T-helper 22 cell (primary cell): ENCODE measurements around the gene ADGRG3.
"Not testable (repeated sequence)": the region's sequence is repeated elsewhere in the genome, so short reads cannot be mapped to it uniquely, and the experiment has no call there.

Experiments
- DNase-seq: peaks from one replicate; pipeline ENCODE4 v3.0.0-alpha.2; 2020; ENCODE audit warnings: low read depth

The ADGRG3 gene

DNA sequence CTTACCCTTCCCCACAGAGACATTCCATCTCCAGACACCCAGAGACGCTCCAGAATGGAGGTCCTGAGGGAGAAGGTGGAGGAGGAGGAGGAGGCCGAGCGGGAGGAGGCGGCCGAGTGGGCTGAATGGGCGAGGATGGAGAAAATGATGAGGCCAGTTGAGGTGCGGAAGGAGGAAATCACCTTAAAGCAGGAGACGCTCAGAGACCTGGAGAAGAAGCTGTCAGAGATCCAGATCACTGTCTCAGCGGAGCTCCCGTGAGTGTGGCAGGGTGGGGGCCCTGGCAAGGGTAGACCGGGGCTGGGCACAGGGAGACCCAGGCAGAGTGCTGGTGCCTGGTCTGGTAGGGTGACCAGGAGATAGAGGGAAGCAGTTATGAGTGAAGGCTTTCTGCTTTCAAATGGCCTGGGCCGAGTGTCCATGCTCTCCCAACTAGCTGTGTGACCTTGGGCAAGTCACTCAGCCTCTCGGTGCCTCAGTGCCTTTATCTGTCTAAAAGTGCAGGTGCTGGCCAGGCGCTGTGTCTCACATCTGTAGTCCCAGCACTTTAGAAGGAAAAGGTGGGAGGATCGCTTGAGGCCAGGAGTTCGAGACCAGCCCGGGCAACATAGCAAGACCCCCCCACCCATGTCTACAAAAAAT, 29.9 kb downstream of the ADGRG3 start:
- DNase-seq, result no peak

DNA sequence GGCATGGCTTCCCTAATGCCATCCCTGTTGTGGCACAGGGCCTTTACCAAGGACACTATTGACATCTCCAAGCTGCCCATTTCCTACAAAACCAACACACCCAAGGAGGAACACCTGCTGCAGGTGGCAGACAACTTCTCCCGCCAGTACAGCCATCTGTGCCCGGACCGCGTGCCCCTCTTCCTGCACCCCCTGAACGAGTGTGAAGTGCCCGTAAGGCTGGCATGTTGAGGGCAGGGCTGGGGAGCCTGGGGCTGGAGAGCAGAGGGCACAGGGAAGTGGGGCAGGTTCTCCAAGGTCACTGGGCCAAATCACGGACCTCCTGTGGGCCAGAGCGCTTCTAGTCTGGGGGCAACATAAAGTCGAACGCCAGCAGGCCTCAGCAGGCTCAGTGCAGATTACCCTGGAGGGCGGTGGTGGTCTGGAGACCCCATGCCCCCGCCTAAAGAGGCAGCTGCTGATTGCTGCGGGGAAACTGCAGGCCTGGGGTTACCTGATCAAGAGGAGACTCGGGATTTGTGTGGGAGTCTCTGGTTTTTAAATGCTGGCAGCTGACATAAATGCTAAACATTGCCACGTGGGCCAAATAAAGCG, 30.8 kb downstream of the ADGRG3 start:
- no peak for DNase-seq

- no peak for DNase-seq
Measured at GRCh38 chr16:57699481-57699880, 31.4 kb downstream of the ADGRG3 start.

DNA sequence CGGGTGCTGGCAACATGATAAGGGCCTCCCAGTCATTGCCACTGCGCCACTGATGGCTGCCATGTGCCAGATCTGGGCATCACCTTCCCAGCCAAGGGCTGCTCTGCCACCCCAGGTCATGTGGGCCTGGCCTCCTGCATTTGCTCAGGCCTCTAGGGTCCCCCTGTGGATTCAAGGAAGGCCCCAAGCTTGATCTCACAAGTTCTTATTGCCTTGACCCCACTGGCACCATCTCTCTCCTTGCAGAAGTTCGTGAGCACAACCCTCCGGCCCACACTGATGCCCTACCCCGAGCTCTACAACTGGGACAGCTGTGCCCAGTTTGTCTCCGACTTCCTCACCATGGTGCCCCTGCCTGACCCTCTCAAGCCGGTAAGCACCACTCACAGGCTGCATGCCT, 31.8 kb downstream of the ADGRG3 start:
- no peak for DNase-seq

DNA sequence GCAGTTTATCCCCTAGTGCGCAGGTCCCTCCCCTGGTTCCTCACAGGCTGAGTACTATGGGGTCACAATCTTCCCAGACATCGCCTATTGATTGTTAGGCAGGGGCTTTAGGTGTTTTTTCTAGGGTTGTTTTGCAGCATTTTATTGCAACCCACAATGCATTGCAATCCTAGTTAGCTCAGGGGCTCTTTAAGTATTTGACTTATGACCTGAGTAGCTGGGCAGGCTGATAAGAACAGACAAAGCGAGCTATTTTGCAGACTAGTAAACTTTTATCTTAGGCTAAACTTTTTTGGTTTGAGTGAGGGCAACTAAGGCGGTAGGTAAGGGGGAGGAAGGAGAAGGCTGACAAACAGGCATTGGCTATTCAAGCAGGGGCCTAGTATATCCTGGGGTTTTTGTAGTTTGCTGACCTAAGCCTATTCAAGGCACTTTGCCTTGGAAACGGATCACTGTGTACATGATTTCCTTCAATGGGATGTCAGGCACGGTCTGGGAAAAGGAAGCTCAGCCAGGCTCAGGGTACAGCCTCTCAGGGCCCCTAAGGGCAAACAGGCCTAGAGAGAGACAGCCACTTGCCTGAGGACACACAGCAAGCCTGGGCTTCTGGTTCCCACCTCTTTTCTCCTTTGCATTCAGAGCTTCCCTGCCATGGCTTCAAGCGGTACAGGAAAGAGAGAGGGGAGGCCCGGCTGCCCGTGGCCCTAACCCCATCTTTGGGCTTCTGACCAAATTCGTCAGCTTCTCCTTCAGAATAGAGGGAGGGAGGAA, 32.9 kb downstream of the ADGRG3 start:
- DNase-seq, result no peak

GRCh38 chr16:57701759-57702371, 33.8 kb downstream of the ADGRG3 start:
- no peak for DNase-seq

DNA sequence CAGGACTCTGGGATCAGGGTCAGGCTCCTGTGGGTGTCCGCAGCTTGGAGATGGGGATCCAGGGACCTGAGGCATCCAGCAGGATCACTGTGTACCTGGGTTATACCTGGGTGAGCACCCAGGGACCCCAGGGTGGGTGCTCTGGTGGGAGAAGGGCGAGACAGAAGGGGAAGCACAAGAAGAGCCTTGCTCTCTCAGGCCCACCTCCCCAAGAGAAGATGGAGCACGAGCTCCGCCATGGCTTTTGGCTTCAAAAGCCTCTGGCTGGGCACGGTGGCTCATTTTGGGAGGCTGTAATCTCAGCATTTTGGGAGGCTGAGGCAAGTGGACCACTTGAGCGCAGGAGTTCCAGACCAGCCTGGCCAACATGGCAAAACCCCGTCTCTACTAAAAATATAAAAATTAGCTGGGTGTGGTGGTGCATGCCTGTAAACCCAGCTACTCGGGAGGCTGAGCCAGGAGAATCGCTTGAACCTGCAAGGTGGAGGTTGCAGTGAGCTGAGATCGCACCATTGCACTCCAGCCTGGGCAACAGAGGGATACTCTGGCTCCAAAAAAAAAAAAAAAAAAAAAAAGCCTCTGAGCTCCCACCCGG, 35.4 kb downstream of the ADGRG3 start:
- DNase-seq, result no peak

DNA sequence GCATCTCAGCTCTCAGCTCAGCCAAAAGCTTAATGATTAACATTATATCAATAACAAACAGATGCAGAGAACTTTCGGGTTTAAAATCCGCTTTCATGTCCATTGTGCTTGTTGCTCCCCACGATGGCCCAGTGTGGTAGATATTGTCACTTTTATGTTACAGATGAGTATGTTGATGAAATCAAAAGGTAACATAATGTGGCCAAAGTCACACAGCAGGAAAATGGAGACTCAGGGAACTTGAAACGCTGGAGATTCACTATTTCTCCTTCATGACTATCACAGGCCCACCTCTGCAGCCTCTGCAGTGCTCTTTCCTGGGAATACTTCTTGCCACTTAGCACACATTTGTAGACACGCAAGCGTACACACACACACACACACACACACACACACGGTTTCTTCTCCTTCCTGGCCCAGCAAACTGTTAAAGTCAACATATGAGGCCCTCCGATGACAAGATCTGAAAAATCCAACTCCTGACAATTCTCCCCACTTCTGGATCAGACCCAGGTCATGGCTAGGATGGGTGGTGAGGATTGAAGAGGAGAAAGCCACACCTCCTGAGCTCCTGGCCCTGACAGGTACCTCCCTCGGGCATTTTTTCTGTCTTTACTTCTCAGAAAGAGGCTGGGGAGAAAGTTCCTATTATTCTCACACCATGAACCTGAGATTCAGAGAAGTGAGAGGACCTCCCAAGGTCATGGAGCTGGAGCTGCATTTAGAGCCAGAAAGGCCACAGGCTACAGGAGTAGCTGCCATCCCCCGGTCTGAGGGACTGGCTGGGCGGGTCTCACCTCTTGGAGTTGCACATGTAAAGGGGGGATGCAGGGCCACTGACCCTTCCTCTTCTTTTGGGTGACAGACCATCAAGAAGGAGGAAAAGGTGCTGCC, 36.2 kb downstream of the ADGRG3 start:
- DNase-seq, result no peak

GRCh38 chr16:57704905-57705852, 37.1 kb downstream of the ADGRG3 start:
- DNase-seq, result no peak

- DNase-seq, result no peak
Measured at GRCh38 chr16:57706717-57707116, 38.6 kb downstream of the ADGRG3 start.

DNA sequence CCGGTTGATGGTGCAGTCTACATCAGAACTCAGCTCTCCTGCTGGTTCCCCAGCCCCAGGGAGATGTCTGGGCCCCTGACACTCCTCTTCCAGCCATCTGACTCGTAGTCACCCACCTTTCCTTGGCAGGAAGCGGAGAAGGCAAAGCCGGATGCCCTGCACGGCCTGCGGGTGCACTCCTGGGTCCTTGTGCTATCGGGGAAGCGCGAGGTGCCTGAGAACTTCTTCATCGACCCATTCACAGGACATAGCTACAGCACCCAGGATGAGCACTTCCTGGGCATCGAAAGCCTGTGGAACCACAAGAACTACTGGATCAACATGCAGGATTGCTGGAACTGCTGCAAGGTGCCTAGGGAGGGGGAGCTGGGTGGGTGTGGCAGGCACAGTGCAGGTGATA, 39.2 kb downstream of the ADGRG3 start:
- no peak for DNase-seq

- no peak for DNase-seq
Measured at GRCh38 chr16:57708168-57708567, 40.1 kb downstream of the ADGRG3 start.

- no peak for DNase-seq
Measured at GRCh38 chr16:57709663-57710062, 41.6 kb downstream of the ADGRG3 start.

GRCh38 chr16:57711346-57711745, 43.2 kb downstream of the ADGRG3 start:
- no peak for DNase-seq

- no peak for DNase-seq
Measured at GRCh38 chr16:57711993-57712392, 43.9 kb downstream of the ADGRG3 start.

DNA sequence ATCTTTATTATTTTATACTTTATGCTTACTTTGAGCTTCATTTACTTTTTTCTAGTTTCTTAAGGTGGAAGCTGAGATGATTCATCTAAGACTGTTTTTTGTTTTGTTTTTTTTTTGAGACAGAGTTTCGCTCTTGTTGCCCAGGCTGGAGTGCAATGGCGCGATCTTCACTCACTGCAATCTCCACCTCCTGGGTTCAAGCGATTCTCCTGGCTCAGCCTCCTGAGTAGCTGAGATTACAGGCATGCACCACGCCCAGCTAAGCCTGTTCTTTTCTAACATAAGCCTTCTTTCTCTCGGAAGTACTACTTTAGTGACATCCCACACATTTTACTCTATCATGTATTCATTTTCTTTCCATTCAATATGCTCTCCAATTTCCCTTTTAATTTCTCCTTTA, 44.5 kb downstream of the ADGRG3 start:
- DNase-seq, result not testable (repeated sequence)

- no peak for DNase-seq
Measured at GRCh38 chr16:57713596-57713995, 45.5 kb downstream of the ADGRG3 start.

- no peak for DNase-seq
Measured at GRCh38 chr16:57714047-57714446, 45.9 kb downstream of the ADGRG3 start.

DNA sequence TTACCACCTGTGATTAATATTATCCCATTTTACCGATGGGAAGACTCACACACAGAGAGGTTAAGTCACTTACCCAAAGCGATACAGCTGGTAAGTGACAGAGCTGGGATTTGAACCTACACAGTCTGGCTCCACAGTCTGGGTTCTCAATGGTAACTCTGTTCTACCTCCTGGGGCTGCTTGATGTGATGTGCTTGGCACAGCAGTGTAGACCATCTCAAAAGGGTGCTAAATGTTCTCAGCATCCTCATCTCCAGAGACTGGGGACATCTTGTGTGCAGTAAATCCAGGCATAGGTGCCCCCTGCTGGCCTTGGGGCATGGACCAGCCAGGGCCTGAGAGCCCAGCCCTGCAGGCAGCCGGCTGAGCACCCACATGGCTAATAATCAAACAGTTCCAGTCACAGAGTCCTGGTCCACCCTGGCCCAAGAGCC, 52.1 kb downstream of the ADGRG3 start:
- no peak for DNase-seq
